IPS-18a (cell line): ENCODE measurements around the gene ART5.
A peak's percentile ranks its signal among the peaks of the same experiment; 100 is the strongest.

Experiments used
- H3K27ac ChIP-seq: one replicate; pipeline ENCODE4 v1.5.1; 2013; ENCODE audit warnings: low read length
- H3K27me3 ChIP-seq: one replicate; pipeline ENCODE4 v1.6.1; 2013; ENCODE audit warnings: mild to moderate bottlenecking, low read length; ENCODE audit not compliant: control insufficient read depth, insufficient read depth
- H3K36me3 ChIP-seq: one replicate; pipeline ENCODE4 v1.6.1; 2013; ENCODE audit warnings: low read depth, low read length; ENCODE audit not compliant: control insufficient read depth
- H3K4me1 ChIP-seq: one replicate; pipeline ENCODE4 v1.6.1; 2013; ENCODE audit warnings: low read depth, low read length; ENCODE audit not compliant: control insufficient read depth
- H3K4me3 ChIP-seq: one replicate; pipeline ENCODE4 v1.5.1; 2013; ENCODE audit warnings: low read length
- H3K9ac ChIP-seq: one replicate; pipeline ENCODE4 v1.6.1; 2013; ENCODE audit warnings: mild to moderate bottlenecking, low read length, moderate library complexity
- H3K9me3 ChIP-seq: one replicate; pipeline ENCODE4 v1.6.1; 2013; ENCODE audit warnings: low read depth, low read length; ENCODE audit not compliant: control insufficient read depth

Gene ART5, protein sequence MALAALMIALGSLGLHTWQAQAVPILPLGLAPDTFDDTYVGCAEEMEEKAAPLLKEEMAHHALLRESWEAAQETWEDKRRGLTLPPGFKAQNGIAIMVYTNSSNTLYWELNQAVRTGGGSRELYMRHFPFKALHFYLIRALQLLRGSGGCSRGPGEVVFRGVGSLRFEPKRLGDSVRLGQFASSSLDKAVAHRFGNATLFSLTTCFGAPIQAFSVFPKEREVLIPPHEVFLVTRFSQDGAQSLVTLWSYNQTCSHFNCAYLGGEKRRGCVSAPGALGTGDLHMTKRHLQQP

DNA sequence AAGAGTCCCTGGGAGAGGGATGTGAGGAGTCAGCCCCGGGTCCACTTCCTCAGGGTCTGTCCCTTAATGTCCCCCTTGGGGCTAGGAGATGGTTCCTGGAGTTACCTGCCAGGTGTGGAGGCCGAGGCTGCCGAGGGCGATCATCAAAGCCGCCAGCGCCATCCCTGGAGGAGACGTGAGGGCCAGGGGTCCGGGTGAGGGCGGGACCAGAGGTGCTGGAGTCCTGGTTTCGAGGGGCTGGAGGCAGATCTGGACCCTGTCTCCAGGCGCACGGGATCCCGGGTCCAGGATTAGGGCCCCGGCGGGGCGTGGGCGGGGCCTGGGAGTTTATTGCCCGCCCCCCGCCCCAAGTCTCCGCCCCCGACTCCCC lies at the start of gene ART5:
Gene ART5, minus strand, starts transcription at position 292 of the 370 bp plus-strand sequence. Its CDS starts 130 bp downstream, at position 162.
- Histone ChIP-seq H3K4me1 (peaks cover 4% of the 10 kb centered on the region), H3K9ac (peak within 1 kb of the TSS; percentile 41), H3K27ac (peak within 1 kb of the TSS; percentile 74)

DNA sequence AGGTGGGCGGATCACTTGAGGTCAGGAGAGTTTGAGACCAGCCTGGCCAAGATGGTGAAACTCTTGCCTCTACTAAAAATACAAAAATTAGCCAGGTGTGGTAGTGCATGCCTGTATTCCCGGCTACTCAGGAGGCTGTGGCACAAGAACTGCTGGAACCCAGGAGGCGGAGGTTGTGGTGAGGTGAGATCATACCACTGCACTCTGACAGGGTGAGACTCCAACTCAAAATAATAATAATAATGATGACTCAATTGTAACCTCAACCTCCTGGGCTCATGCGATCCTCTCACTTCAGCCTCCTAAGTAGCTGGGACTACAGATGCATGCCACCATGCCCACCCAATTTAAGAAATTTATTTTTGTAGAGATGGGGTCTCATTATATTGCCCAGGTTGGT lies 45.0 kb upstream of the ART5 start:
- H3K36me3 ChIP-seq = peaks cover 81% of the 10 kb centered on the region
- no peaks in the 10 kb centered on the region for H3K9me3 ChIP-seq
- H3K9ac ChIP-seq = no peak overlapping the region
- H3K27me3 ChIP-seq = no peaks in the 10 kb centered on the region
- H3K4me1 ChIP-seq = no peaks in the 10 kb centered on the region
- no peak overlapping the region for H3K4me3 ChIP-seq
- no peak overlapping the region for H3K27ac ChIP-seq

More for the DNA sequence above, at the start of gene ART5:
- peak within 1 kb of the TSS; percentile 48 for H3K4me3 ChIP-seq
- H3K27me3 ChIP-seq = peaks cover 6% of the 10 kb centered on the region
- no peaks in the 10 kb centered on the region for H3K36me3 ChIP-seq
- no peaks in the 10 kb centered on the region for H3K9me3 ChIP-seq

DNA sequence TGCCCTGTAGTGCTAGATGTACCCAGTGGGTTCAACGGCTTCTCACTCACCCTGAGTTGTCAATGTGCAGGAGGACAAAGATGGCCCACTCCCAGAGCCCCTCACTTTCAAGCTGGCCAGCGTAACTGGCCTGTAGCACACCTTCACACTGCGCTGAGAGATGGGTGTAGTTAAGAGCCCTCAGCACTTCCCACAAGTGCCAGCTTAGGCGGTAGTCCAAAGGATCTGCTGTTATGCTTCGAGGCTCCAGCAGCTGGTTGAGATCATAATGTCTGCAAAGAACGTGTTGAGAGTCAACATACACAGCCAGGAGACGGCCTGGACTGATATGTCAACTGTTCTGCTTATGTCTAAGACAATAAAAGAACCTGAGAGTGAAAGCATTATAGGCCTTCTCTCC lies 44.1 kb upstream of the ART5 start:
- H3K36me3 ChIP-seq = peaks cover 81% of the 10 kb centered on the region
- no peaks in the 10 kb centered on the region for H3K27me3 ChIP-seq
- H3K4me3 ChIP-seq = no peak overlapping the region
- H3K27ac ChIP-seq = no peak overlapping the region
- no peak overlapping the region for H3K9ac ChIP-seq
- no peaks in the 10 kb centered on the region for H3K9me3 ChIP-seq
- H3K4me1 ChIP-seq = no peaks in the 10 kb centered on the region

DNA sequence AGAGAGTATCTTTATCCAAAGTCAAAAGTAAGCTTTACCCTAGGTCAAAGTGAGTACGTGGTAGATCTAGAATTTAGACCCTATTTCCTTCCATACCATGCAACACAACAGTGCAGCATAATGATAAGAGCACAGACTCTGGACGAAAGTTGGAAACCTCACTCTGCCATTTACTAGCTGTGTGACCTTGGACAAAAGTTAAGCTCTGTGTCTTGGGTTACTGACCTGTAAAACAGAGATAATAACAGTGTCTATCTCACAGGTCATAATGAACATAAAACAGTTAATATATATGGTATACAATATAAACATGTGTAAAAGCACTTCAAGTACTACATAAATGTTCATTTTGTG lies 43.0 kb upstream of the ART5 start:
- H3K27ac ChIP-seq = no peak overlapping the region
- no peaks in the 10 kb centered on the region for H3K4me1 ChIP-seq
- H3K9ac ChIP-seq = no peak overlapping the region
- H3K27me3 ChIP-seq = no peaks in the 10 kb centered on the region
- H3K9me3 ChIP-seq = no peaks in the 10 kb centered on the region
- no peak overlapping the region for H3K4me3 ChIP-seq
- peaks cover 84% of the 10 kb centered on the region for H3K36me3 ChIP-seq

DNA sequence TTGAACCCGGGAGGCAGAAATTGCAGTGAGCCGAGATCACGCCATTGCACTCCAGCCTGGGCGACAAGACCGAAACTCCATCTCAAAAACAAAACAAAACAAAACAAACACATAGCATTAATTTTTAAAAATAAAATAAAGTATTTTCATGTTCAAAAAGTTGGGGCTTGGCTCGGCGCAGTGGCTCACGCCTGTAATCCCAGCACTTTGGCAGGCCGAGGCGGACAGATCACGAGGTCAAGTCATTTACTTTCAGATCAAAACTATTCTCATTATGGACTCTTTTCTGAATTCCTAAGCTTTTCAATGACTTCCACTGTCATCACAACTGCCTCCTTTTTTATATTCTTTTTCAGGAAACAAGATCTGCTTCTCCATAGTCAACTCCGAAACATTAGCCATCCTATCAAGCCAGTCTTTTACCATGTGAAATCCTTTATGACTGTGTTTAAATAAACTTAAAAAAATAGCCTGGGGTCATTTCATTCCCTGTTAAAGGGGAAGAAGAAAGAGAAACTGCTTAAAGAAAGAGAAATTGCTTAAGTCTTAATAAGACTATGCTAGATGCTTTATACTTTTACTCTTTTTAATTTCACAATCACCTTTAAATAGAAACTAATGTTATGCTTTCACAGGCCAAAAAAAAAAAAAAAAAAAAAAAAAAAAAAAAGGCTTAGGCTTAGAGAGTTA lies 42.5 kb upstream of the ART5 start:
- Histone ChIP-seq H3K9ac (no peak overlapping the region), H3K4me1 (no peaks in the 10 kb centered on the region), H3K36me3 (peaks cover 85% of the 10 kb centered on the region), H3K27me3 (no peaks in the 10 kb centered on the region), H3K27ac (no peak overlapping the region), H3K9me3 (no peaks in the 10 kb centered on the region), H3K4me3 (no peak overlapping the region)

DNA sequence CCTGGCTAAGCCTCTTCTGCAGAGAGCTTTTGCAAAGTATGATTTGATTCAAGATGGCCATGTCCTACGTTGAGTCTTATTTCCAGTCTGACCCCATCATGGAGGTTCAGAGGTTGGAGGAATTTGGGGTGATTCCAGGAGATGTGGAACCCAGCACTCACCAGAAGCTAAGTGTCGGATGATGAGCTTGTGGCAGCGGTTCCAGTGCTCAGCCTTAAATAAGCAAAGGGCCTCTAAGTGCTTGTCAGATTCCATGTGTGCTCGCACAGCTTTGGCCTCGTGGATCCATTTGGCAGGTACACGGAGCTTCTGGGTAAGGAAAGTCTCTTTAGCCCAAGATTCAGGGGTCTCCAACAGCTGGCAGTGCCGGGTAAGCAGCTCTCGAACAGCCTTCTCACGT lies 41.2 kb upstream of the ART5 start:
- Histone ChIP-seq H3K4me3 (no peak overlapping the region), H3K27ac (no peak overlapping the region), H3K9ac (no peak overlapping the region), H3K27me3 (no peaks in the 10 kb centered on the region), H3K36me3 (peaks cover 93% of the 10 kb centered on the region), H3K4me1 (no peaks in the 10 kb centered on the region), H3K9me3 (no peaks in the 10 kb centered on the region)

DNA sequence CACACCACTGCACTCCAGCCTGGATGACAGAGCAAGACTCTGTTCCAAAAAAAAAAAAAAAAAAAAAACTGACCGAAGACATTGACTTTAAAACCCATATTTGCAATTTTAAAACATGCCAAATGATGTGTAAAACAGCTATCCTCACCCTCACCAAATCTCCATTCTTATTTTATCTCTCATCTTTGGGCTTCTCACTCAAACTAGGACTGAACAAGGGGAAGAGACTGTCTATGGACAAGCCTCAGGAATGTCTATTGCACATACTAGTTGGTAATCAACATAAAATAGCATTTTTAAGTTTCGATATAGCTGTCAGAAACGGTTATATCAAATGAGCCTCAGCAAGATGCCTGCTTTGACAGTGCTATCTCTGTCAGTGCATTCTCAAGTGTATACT lies 37.3 kb upstream of the ART5 start:
- Histone ChIP-seq H3K4me3 (no peak overlapping the region), H3K4me1 (no peaks in the 10 kb centered on the region), H3K27ac (no peak overlapping the region), H3K9ac (no peak overlapping the region), H3K36me3 (peaks cover 95% of the 10 kb centered on the region), H3K27me3 (no peaks in the 10 kb centered on the region), H3K9me3 (no peaks in the 10 kb centered on the region)

DNA sequence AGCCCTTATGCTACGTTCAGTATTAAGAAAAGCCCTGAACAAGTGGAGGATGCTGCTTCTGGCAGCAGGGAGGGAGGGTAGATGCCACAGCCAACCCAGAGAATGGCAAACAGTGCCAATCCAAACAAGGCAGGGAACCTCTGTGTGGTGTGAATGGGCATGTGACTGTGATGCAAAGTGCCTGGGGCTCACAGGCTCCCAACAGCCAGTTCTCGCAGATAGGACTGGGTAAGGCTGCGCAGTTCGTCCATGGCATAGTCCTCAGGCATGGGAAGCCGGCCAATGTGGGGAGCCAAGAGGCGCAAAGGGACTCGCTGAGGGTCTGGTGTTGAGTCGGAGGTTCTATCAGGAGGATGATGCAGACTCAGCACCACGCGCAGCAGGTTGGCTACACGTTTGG lies 34.2 kb upstream of the ART5 start:
- Histone ChIP-seq H3K4me1 (no peaks in the 10 kb centered on the region), H3K9me3 (no peaks in the 10 kb centered on the region), H3K27me3 (no peaks in the 10 kb centered on the region), H3K9ac (no peak overlapping the region), H3K27ac (no peak overlapping the region), H3K4me3 (no peak overlapping the region), H3K36me3 (peaks cover 76% of the 10 kb centered on the region)

DNA sequence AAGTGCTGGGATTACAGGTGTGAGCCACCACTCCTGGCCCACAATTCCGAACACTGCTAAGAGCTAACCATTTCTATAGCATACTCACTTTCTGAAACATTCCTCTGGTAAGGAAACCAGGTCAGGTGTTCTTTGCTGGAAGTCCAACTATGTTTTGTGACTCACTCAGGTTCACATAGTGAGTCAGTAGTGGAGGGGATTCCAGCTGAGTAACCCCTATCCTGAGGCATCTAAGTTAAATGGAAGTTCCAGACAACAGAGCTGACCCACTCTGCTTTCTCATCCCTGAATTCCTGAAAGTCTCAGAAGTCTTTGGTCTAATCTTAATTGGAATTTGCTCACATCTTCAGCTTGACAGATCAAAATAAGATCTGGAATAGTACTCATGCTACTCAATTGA lies 32.4 kb upstream of the ART5 start:
- Histone ChIP-seq H3K4me1 (no peaks in the 10 kb centered on the region), H3K27ac (no peak overlapping the region), H3K9me3 (no peaks in the 10 kb centered on the region), H3K36me3 (peaks cover 58% of the 10 kb centered on the region), H3K4me3 (no peak overlapping the region), H3K27me3 (no peaks in the 10 kb centered on the region), H3K9ac (no peak overlapping the region)

DNA sequence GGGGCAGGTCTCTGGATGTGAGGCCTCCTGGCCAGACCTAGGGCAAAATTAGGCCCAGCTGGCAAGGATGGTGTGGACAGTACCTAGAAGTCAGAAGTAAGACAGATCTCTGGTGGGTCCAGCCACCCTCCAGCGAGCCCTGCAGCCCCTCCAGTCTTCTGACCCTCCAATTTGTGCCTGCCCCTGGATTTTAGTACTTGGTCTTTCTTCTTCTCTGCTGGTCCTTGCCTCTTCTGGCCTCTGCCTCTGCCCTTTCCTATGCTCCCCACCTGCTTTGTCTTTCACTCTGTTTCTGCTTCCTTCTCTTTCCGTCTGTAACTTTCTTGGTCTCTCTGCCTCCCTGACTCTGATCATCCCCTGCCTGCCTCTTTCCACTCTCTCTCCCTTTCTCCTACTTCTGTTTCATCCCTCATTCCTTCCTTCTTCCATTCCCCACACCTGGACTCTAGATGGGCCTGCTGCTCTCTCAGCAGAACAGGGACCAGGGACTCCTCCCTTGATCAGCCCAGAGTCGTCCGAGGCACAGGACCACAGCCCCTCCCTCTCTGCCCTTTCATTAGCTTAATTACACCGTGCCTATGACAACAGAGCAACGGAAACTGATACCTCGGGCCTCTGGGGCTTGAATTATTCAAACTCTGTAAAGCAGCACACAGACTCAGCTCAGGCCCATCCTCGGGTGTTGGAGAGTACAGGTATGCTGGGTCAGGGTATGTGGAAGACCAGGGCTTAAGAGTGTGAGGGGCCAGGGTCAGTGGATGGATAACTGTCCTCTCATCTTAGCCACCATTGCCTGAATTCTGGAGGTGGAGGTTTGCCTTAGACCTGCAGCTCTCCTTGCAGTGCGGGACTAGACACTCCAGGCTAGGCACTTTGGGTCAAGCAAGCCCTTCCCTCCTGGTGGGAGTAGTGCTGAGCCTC lies 29.8 kb upstream of the ART5 start, which contains the start of gene CHRNA10:
Gene CHRNA10, minus strand, starts transcription at position 51 of the 921 bp plus-strand sequence. CDS start 72 bp downstream, outside the sequence.
- Histone ChIP-seq H3K27me3 (no peaks in the 10 kb centered on the region), H3K27ac (no peak within 1 kb of the TSS), H3K4me1 (no peaks in the 10 kb centered on the region), H3K9ac (no peak within 1 kb of the TSS), H3K4me3 (no peak within 1 kb of the TSS), H3K9me3 (no peaks in the 10 kb centered on the region), H3K36me3 (peaks cover 33% of the 10 kb centered on the region)

DNA sequence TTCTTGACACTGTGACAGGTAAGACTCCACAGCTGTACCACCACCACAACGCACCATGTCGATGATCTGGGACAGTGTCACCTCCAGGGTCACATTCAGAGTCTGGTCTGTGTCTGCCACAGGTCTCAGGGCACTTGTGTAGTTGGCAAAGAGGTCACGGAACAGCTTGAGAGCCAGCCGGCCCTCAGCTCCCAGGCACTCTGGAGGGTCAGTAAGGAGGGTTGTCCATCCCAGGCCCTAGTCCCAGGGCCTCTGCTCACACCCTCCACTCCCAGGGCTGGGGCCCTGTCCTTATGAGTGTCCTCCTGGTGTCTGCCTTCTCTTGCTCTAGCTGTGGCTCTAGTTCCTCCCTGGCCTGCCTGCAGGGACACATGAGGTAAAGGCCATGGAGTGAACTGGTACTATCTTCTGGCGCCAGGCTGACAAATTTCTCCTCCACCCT lies 28.0 kb upstream of the ART5 start:
- H3K9ac ChIP-seq = no peak overlapping the region
- H3K4me3 ChIP-seq = no peak overlapping the region
- no peaks in the 10 kb centered on the region for H3K27me3 ChIP-seq
- no peaks in the 10 kb centered on the region for H3K9me3 ChIP-seq
- H3K36me3 ChIP-seq = peaks cover 15% of the 10 kb centered on the region
- no peak overlapping the region for H3K27ac ChIP-seq
- no peaks in the 10 kb centered on the region for H3K4me1 ChIP-seq
